Ascending aorta (tissue), 2 donors: ENCODE data around the gene HMGN1. TPM values are rescaled to one million over a fixed set of nuclear protein-coding genes. Genes with fewer than 3 reads are reported as not detected.

Source experiments
- DNase-seq, 2 donors: peaks; one replicate each; pipeline ENCODE4 v3.0.0-alpha.2; 2019; ENCODE audit warnings: low spot score in 2 of 2
- H3K27ac ChIP-seq, 2 donors: fragments of 200-600 bp; sonication (generic); one replicate each; pipeline ENCODE4 v1.5.1; 2016 to 2017; ENCODE audit warnings: mild to moderate bottlenecking in 1 of 2
- H3K27me3 ChIP-seq: fragments of 200-600 bp; sonication (generic); one replicate; pipeline ENCODE4 v1.5.1; 2017
- H3K36me3 ChIP-seq, 2 donors: fragments of 200-600 bp; sonication (generic); one replicate each; pipeline ENCODE4 v1.5.1; 2016
- H3K4me1 ChIP-seq, 2 donors: fragments of 200-600 bp; sonication (generic); one replicate each; pipeline ENCODE4 v1.5.1; 2016 to 2017; ENCODE audit warnings: mild to moderate bottlenecking in 1 of 2
- H3K4me3 ChIP-seq, 2 donors: fragments of 200-600 bp; sonication (generic); one replicate each; pipeline ENCODE4 v1.5.1; 2016 to 2017; ENCODE audit warnings: mild to moderate bottlenecking in 1 of 2
- H3K9me3 ChIP-seq, 2 donors: fragments of 200-600 bp; sonication (generic); one replicate each; pipeline ENCODE4 v1.5.1; 2016
- CTCF ChIP-seq, 3 experiments: fragments of 200-600 bp in 2 of 3; fragments of 450-650 bp in 1 of 3; sonication (generic) in 2 of 3; IDR thresholded peaks; one replicate each; pipeline ENCODE4 v1.5.1; 2016 to 2019; ENCODE audit warnings: antibody characterized with exemption in 3 of 3, mild to moderate bottlenecking in 1 of 3, moderate library complexity in 1 of 3
- intact Hi-C: fragments of 100-400 bp; cut with DNase I; formaldehyde crosslinking; loops from one replicate; pipeline ENCODE4 v1.15.1; 2023
- total RNA-seq: library from RNA; depleted of rRNA; stranded (reverse); fragments of >200 nt; gene quantifications from one replicate; pipeline ENCODE4 v1.1.0, GENCODE V29; 2016

HMGN1 gene
- total RNA-seq, 1 donor from 2014 or later: 22.7 TPM

- TF ChIP-seq CTCF (IDR thresholded peaks at IDR 0.05): peak; percentile 85 to 93 (median 92)
- intact Hi-C loops: loop anchor here (1.0 to 10.0 kb wide), 4 partner anchors 40 to 203 kb away; partner anchors contain the start of genes LCA5L and PSMG1
- H3K4me1 ChIP-seq: peaks cover 4 to 33% of the 10 kb centered on the region in 2 donors
- no peaks in the 10 kb centered on the region for H3K9me3 ChIP-seq
- peak overlapping the region; percentile 43 to 61 for H3K27ac ChIP-seq
- peaks cover 19 to 24% of the 10 kb centered on the region in 2 donors for H3K36me3 ChIP-seq
- peak; percentile 35 to 94 for DNase-seq
- no peaks in the 10 kb centered on the region for H3K27me3 ChIP-seq
- H3K4me3 ChIP-seq: peak overlapping the region; percentile 51 to 61
Observed at GRCh38 chr21:39388038-39388810, 39.3 kb upstream of the HMGN1 start.

- Histone ChIP-seq H3K4me3 (peak overlapping the region; percentile 51 to 61), H3K4me1 (peaks cover 4 to 33% of the 10 kb centered on the region in 2 donors)
Observed at GRCh38 chr21:39387461-39388037, 38.7 kb upstream of the HMGN1 start.

GRCh38 chr21:39386899-39387298 lies 38.0 kb upstream of the HMGN1 start:
- H3K4me1 ChIP-seq: peaks cover 4 to 33% of the 10 kb centered on the region in 2 donors
- no peaks in the 10 kb centered on the region for H3K27me3 ChIP-seq
- peak overlapping the region in 1 of 2 donors; percentile 61 for H3K4me3 ChIP-seq
- H3K36me3 ChIP-seq: peaks cover 5 to 11% of the 10 kb centered on the region in 2 donors
- TF ChIP-seq CTCF (IDR thresholded peaks at IDR 0.05): no peak
- DNase-seq: no peak
- H3K27ac ChIP-seq: peak overlapping the region; percentile 43 to 61
- intact Hi-C loops: loop anchor here (10.0 kb wide), 1 partner anchor 202 kb away; the partner anchor contains the start of gene PSMG1
- no peaks in the 10 kb centered on the region for H3K9me3 ChIP-seq

More at GRCh38 chr21:39387461-39388037, 38.7 kb upstream of the HMGN1 start:
- intact Hi-C loops: loop anchor here (1.0 to 10.0 kb wide), 4 partner anchors 39 to 203 kb away; partner anchors contain the start of genes LCA5L and PSMG1
- Histone ChIP-seq H3K9me3 (no peaks in the 10 kb centered on the region), H3K27ac (peak overlapping the region; percentile 43 to 61), H3K27me3 (no peaks in the 10 kb centered on the region), H3K36me3 (peaks cover 12 to 18% of the 10 kb centered on the region in 2 donors)
- TF ChIP-seq CTCF (IDR thresholded peaks at IDR 0.05): no peak
- DNase-seq: peak; percentile 28 to 94

DNA sequence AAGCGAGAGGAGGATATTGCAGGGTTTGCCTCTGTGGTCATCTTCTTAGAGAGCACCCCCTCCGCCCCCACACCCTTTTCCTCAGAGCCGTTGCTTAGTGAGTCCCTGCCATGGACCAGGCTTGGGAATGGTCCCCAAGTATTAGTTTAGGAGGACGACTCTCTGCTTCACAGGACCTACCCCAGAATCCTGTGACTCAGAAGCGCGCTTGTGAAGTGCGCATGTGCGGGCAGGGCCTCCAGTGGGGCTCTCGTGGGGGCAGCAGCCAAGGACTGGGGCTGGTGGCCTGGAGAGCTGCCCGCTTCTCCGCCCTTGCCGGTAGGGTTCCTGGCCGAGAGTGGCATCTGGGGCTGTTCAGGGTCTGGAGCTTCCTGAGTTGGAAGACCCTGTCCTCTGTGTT lies 37.3 kb upstream of the HMGN1 start:
- intact Hi-C loops: loop anchor here (10.0 kb wide), 1 partner anchor 201 kb away; the partner anchor contains the start of gene PSMG1
- Histone ChIP-seq H3K27me3 (no peaks in the 10 kb centered on the region), H3K36me3 (peaks cover 0 to 4% of the 10 kb centered on the region in 2 donors), H3K9me3 (no peaks in the 10 kb centered on the region), H3K4me3 (peak overlapping the region; percentile 46 to 56), H3K27ac (peak overlapping the region; percentile 36 to 42), H3K4me1 (peaks cover 4 to 35% of the 10 kb centered on the region in 2 donors)
- no peak for DNase-seq
- no peak for TF ChIP-seq CTCF (IDR thresholded peaks at IDR 0.05)

- intact Hi-C loops: loop anchor here (10.0 kb wide), 1 partner anchor 201 kb away; the partner anchor contains the start of gene PSMG1
- no peaks in the 10 kb centered on the region for H3K9me3 ChIP-seq
- TF ChIP-seq CTCF (IDR thresholded peaks at IDR 0.05): no peak
- H3K4me1 ChIP-seq: peaks cover 4 to 36% of the 10 kb centered on the region in 2 donors
- peak overlapping the region; percentile 36 to 42 for H3K27ac ChIP-seq
- H3K27me3 ChIP-seq: no peaks in the 10 kb centered on the region
- H3K36me3 ChIP-seq: no peaks in the 10 kb centered on the region
- H3K4me3 ChIP-seq: peak overlapping the region; percentile 46 to 56
- peak; percentile 29 to 79 for DNase-seq
Observed at GRCh38 chr21:39385299-39386145, 36.6 kb upstream of the HMGN1 start.
